GM12872 (cell line): ENCODE results near the gene HTR3C.

ENCODE experiments used
- TF ChIP-seq, protein P1 (sequence below): IDR thresholded peaks from 3 replicates; pipeline ENCODE4 v1.5.1; 2011; ENCODE audit warnings: low read depth, mild to moderate bottlenecking, low read length, moderate library complexity; ENCODE audit not compliant: insufficient read depth

Gene HTR3C

GRCh38 chr3:184052767-184053166 is at the start of gene HTR3C:
Gene HTR3C, plus strand, starts transcription at chr3:184053047. Its CDS starts 34 bp downstream, at chr3:184053081.
- TF ChIP-seq, protein P1, sequence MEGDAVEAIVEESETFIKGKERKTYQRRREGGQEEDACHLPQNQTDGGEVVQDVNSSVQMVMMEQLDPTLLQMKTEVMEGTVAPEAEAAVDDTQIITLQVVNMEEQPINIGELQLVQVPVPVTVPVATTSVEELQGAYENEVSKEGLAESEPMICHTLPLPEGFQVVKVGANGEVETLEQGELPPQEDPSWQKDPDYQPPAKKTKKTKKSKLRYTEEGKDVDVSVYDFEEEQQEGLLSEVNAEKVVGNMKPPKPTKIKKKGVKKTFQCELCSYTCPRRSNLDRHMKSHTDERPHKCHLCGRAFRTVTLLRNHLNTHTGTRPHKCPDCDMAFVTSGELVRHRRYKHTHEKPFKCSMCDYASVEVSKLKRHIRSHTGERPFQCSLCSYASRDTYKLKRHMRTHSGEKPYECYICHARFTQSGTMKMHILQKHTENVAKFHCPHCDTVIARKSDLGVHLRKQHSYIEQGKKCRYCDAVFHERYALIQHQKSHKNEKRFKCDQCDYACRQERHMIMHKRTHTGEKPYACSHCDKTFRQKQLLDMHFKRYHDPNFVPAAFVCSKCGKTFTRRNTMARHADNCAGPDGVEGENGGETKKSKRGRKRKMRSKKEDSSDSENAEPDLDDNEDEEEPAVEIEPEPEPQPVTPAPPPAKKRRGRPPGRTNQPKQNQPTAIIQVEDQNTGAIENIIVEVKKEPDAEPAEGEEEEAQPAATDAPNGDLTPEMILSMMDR: no peak

GRCh38 chr3:184003187-184003967 is 49.5 kb upstream of the HTR3C start:
- TF ChIP-seq, protein P1: no peak

GRCh38 chr3:184004476-184004875 is 48.4 kb upstream of the HTR3C start:
- TF ChIP-seq, protein P1: no peak

DNA sequence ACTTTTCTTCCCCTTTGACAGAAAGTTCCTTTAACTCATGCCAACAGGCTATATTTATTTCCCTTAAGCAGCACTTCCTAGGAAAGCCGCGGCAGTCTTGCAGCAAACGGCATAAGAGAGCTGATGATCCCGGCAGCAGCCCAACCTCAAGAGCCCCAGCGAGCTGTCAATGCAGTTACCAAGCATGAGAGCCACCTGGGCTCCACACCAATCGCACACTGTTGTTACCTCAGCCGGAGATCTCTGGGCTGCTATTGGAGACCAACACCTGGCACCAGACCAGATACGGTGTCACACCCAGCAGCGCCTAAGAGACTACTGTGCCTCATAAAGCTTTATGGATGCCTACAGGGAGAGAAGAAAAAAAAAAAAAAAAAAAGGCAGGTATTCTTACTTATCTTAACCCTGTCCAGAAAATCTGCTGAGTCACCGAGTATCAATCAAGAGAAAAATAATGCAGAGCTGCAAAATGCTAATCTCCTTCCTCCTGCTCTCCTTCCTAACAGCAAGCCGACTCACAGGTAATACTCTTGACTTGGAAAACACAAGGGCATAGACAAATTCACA is 46.8 kb upstream of the HTR3C start:
- TF ChIP-seq, protein P1: no peak

DNA sequence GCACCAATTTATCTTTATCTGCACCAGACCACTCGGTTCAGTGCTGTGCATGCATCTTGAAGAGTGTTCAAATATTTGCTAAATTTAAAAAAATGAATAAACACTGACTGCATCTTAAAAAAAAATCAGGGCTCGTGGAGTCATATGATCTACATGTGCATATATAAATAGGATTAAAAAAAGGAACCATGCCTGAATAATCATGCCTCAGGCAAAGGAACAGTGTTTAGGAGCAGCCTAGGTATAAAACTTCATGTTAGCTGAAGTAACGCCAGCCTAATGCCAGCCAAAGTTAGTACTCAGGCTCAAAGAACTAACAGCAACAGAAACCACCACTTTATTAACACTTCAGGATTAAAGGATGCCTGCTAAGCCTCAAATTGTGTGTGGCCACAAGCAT is 44.7 kb upstream of the HTR3C start:
- TF ChIP-seq, protein P1: no peak

DNA sequence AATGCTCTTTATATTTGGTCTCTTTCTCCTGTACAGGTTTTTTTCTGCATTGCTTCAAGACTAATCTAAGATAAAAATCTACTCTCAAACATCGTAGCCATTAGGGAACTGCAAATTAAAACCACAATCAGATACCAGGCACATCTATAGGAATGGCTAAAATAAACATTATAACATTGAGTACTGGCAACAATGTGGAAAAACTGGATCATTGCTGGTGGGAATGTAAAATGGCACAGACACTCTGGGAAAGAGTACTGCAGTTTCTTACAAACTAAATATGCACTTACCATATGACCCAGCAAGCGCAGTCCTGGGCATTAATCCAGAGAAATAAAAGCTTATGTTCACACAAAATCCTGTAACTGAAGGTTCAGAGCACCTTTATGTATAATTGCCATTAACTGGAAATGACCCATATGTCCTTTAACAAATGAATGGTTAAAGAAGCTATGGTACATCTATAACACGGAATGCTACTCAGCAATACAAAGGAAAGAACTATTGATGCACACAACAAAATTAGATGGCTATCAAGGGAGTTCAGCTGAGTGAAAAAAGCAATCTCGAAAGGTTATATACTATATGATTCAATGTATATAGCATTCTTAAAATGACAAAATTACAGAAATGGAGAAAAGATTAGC is 41.5 kb upstream of the HTR3C start:
- TF ChIP-seq, protein P1: no peak
